Keratinocyte (primary cell): Measurements from ENCODE around the gene STX16.

Source experiments
- CTCF ChIP-seq, 3 experiments: IDR thresholded peaks in 1 of 3; conservative IDR thresholded peaks in 1 of 3; optimal IDR thresholded peaks in 1 of 3; 2 replicates in 2 of 3; 3 replicates in 1 of 3; pipeline versions ENCODE3 to v1.5.1; 2011; ENCODE audit warnings: low read length in 3 of 3, mild to moderate bottlenecking in 3 of 3, moderate library complexity in 2 of 3, control low read depth in 1 of 3, inconsistent platforms in 1 of 3; ENCODE audit not compliant: insufficient read depth in 2 of 3; ENCODE audit errors: extremely low read depth in 1 of 3
- EZH2 ChIP-seq: IDR thresholded peaks from one replicate; pipeline ENCODE4 v1.6.1; 2012; ENCODE audit warnings: inconsistent platforms, mild to moderate bottlenecking, low read length, moderate library complexity

DNA sequence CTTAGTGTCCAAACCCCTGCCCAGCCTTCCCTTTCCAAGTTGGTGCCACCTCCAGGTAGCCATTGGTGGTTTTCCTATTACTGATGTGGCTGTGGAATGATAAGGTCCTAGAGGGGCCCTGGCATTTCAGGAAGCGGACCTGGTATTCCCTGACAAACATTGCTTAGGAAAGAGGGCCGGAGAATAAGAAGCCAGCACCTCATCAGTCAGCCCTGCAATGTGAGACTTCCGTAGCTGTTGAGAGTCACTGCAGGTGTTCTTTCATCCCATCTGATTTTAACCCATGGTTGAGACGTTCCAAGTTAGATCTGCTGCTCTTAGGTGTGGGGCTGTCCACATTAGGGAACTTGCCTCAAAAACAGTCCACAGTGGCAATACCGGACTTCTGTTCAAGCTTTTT is 26.7 kb downstream of the STX16 start:
- no peak for TF ChIP-seq CTCF (optimal IDR thresholded peaks at IDR 0.05 in 1 of 3, IDR thresholded peaks at IDR 0.05 in 1 of 3, conservative IDR thresholded peaks at IDR 0.05 in 1 of 3; ENCODE audit: extremely low read depth in 1 of 3, insufficient read depth in 2 of 3, low read length in 3 of 3)
- TF ChIP-seq EZH2: no peak
